GM12872 (cell line): Measurements from ENCODE around the gene BRIP1.

Experiments used
- TF ChIP-seq, protein P1 (sequence below): IDR thresholded peaks from 3 replicates; pipeline ENCODE4 v1.5.1; 2011; ENCODE audit warnings: low read depth, mild to moderate bottlenecking, low read length, moderate library complexity; ENCODE audit not compliant: insufficient read depth

The BRIP1 gene

GRCh38 chr17:61669522-61669921, 193.8 kb downstream of the BRIP1 start:
- TF ChIP-seq, protein P1, sequence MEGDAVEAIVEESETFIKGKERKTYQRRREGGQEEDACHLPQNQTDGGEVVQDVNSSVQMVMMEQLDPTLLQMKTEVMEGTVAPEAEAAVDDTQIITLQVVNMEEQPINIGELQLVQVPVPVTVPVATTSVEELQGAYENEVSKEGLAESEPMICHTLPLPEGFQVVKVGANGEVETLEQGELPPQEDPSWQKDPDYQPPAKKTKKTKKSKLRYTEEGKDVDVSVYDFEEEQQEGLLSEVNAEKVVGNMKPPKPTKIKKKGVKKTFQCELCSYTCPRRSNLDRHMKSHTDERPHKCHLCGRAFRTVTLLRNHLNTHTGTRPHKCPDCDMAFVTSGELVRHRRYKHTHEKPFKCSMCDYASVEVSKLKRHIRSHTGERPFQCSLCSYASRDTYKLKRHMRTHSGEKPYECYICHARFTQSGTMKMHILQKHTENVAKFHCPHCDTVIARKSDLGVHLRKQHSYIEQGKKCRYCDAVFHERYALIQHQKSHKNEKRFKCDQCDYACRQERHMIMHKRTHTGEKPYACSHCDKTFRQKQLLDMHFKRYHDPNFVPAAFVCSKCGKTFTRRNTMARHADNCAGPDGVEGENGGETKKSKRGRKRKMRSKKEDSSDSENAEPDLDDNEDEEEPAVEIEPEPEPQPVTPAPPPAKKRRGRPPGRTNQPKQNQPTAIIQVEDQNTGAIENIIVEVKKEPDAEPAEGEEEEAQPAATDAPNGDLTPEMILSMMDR, result no peak

DNA sequence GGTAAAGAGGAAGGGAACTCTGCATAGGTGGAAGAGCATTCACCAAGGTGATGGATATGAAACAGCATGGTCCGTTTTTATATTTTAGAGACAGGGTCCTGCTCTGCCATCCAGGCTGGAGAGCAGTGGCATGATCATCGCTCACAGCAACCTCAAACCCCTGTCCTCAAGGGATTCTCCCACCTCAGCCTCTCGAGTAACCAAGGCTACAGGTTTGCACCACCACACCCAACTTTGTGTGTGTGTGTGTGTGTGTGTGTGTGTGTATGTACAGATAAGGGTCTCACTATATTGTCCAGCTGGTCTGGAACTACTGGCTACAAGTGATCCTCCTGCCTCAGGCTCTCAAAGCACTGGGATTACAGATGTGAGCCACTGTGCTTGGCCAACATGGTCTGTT, 194.8 kb downstream of the BRIP1 start:
- TF ChIP-seq, protein P1, result no peak

- TF ChIP-seq, protein P1, result no peak
These were observed 200.0 kb downstream of the BRIP1 start for GRCh38 chr17:61663310-61663709.

GRCh38 chr17:61662741-61663140, 200.6 kb downstream of the BRIP1 start:
- TF ChIP-seq, protein P1, result no peak

DNA sequence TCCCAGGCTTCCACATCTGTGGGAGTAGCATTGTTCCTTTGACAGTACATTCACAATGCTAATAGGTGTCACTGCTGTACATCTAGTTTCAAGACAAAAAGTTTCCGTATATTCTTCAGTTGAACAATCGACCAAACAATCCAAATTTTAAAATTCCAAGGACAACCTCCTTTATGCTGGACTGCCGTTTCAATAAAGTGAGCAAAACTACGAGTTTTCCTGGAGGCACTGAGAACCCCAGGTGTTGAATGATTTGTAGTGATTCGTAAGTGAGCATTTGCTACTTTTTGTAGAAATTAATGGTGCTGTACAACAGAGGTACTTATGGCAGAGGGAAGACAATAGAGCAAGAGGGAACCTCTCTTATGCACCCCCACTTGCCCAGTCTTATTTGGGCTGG, 201.1 kb downstream of the BRIP1 start:
- TF ChIP-seq, protein P1, result no peak

DNA sequence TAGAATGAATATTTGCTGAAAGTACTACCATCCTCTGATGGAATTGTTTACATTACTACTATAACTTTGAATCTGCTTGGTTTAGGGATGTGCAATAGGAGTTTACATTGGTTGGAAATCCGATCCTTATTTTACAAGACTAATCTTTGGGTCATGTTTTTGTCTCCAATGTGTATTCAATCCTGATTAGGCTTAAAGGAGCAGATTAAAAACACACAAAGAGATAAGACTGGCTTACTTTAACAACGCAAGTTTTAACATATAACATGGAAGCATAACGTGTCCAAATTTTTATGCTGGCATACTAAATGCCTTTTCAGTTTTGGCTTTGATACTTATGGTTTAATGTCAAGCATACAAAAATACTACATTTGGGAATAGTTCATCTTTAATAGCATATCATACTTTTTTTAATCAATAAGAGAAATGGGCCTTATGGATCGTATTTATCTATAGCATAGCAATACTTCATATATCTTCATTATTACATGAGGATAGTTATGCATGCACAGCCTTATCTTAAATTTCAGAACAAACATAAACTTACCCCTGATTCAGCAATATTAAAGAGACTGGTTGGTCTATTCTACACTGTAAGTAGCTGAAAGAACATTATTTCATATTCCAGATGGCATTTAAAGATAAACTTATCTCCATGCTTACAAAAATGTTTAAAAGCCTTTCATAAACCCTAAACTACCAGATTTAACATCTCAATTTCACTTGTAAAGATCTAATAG, 202.4 kb downstream of the BRIP1 start:
- TF ChIP-seq, protein P1, result no peak

DNA sequence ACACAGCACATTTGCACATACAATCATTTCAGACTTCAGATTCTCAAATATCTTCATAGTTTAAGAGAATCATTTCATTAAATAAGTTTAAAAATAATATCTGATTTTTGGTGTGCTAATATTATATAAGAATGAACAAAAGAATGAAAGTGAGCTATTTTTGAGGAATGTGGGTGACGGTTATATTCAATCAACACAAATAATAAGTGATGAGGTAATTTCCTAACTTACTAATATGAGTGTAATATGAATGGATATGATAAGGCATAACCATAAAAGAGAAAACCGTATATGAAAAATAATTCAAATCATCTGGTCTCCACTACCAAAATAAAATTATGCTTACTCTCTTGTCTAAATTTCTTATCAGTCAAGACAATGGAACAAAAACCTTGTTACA, 203.9 kb downstream of the BRIP1 start:
- TF ChIP-seq, protein P1, result no peak
